GM10266 (cell line): ENCODE results near the gene CDC123.
"Not testable (repeated sequence)": the region's sequence is repeated elsewhere in the genome, so short reads cannot be mapped to it uniquely, and the experiment has no call there.

Experiments
- DNase-seq: peaks from one replicate; pipeline ENCODE4 v3.0.0; 2012; ENCODE audit errors: extremely low spot score
- TF ChIP-seq, protein P1 (sequence below): IDR thresholded peaks from 2 replicates; pipeline ENCODE4 v1.5.1; 2012; ENCODE audit warnings: mild to moderate bottlenecking, low read depth; ENCODE audit not compliant: control insufficient read depth, insufficient read depth; ENCODE audit errors: missing control alignments

Gene CDC123

DNA sequence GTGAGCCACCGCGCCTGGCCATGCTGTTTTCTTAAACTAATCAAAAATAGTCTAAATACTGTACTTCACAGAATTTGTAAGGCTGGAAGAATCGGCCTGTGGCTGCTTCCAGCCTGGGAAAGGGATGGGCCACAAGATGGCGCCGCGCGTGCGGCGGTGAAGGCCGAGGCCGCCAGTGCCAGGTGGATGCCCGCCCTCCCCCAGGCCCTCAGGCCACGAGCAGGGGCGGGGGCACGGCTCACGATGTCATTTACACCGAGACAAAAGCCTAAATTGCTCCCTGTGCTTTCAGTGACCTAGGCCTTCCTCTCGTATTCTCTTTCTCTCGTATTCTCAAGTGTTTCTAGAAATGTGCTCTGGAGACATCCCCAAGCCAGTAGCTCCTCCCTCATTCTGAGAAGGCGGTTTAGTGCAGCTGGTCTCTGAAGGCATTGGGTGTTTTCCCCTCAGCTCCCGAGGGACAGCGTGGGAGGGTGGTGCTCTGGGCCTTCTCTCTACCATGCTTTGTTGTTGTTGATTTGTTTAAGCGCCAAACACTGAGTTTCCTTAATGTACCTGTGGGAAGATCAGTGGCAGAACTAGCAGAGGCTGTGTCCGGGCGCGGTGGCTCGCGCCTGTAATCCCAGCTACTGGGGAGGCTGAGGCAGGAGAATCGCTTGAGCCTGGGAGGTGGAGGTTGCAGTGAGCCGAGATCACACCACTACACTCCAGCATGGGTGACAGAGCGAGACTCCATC lies 68.4 kb downstream of the CDC123 start:
- DNase-seq, result peak; percentile 89
- TF ChIP-seq, protein P1, sequence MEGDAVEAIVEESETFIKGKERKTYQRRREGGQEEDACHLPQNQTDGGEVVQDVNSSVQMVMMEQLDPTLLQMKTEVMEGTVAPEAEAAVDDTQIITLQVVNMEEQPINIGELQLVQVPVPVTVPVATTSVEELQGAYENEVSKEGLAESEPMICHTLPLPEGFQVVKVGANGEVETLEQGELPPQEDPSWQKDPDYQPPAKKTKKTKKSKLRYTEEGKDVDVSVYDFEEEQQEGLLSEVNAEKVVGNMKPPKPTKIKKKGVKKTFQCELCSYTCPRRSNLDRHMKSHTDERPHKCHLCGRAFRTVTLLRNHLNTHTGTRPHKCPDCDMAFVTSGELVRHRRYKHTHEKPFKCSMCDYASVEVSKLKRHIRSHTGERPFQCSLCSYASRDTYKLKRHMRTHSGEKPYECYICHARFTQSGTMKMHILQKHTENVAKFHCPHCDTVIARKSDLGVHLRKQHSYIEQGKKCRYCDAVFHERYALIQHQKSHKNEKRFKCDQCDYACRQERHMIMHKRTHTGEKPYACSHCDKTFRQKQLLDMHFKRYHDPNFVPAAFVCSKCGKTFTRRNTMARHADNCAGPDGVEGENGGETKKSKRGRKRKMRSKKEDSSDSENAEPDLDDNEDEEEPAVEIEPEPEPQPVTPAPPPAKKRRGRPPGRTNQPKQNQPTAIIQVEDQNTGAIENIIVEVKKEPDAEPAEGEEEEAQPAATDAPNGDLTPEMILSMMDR, result peak; percentile 88

DNA sequence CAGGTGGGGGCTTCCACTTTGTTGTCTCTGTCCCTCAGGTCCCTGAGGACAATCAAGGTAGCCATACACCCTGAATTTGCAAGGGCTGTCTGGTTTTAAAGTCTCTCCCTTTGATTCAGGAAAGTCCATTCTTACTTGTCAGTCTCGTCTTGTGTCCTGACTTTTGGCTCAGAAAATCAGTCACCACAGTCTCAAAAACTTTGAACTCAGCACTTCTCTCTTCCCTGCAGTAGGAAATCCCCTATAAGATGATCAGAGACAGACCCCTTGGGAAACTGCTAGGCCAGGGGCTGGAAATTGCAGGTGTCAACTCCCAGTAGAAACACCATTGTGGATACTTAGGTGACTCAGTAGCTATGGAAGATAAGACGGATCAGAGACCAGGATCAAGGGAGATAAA lies 73.1 kb downstream of the CDC123 start:
- no peak for DNase-seq
- TF ChIP-seq, protein P1, result no peak

DNA sequence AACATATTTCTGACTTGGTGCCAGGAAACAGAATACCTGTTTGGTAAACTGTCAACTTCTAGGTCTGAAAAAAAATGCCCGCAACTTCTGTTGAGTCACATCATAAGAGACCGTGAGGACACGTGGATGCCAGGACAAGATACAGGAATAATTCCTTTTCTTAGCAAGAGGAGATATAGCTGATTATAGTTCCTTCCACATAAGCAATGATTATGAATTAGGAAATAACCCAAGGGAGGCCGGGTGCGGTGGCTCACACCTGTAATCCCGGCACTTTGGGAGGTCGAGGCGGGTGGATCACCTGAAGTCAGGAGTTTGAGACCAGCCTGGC lies 75.2 kb downstream of the CDC123 start:
- DNase-seq, result no peak
- TF ChIP-seq, protein P1, result no peak

DNA sequence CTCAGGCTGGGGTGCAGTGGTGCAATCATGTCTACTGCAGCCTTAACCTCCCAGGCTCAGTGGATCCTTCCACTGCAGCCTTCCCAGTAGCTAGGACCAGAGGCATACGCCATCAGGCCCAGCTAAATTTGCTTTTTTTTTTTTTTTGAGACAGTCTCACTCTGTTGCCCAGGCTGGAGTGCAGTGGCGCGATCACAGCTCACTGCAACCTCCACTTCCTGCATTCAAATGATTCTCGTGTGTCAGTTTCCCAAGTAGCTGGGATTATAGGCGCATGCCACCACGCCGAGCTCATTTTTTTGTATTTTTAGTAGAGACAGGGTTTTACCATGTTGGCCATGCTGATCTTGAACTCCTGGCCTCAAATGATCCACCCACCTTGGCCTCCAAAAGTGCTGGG lies 81.9 kb downstream of the CDC123 start:
- not testable (repeated sequence) for DNase-seq

DNA sequence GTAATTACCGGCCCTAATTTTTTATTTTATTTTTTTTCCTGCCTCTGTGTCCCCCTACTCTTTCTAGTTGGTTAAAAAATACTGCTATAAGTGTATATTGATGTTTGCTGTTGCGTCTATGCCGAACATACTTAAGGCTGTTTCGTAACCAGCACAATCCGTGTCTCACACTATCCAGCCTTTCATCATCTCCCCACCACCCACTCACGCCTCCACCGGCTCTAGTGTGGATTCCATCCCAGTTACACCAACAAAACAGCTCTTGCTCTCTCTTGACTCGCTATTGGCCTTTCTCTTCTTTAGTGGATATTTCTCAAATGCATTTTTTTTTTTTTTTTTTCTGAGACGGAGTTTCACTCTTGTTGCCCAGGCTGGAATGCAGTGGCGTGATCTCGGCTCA lies 83.3 kb downstream of the CDC123 start:
- DNase-seq, result no peak
- TF ChIP-seq, protein P1, result no peak

DNA sequence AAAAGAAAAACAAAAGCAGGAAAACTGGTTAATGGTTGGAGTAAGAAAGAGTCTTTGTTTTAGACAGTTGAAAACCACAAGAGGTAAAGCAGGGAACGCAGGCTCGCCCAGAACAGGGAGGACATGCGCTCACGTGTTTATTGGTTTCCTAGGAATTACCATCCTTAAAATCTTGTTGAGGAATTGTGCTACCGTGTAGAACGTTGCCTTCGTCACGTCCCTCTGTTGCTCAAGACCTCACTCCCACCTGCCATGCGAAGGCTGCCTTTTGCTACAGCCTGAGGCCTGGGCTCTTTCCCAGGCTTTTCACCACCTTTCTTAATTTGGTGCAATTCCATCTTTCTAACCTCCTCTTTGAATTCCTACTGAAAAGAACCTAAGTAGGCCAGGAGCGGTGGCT lies 91.8 kb downstream of the CDC123 start:
- TF ChIP-seq, protein P1, result no peak
- DNase-seq, result no peak

DNA sequence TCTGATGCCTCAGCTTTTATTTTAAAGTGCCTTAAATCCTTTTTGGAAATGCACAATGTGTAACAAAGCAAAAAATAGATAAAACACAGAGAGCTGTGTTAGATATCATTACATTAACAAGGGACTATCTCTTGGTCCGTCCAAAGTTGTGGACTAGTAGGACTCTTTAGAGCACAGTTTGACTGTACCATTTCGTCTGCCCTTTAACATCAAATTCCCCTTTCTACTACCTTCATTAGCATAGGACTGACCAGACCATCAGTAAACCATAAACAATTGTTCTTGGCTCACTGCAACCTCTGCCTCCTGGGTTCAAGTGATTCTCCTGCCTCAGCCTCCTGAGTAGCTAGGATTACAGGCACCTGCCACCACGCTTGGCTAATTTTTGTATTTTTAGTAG lies 101.8 kb downstream of the CDC123 start:
- not testable (repeated sequence) for DNase-seq

DNA sequence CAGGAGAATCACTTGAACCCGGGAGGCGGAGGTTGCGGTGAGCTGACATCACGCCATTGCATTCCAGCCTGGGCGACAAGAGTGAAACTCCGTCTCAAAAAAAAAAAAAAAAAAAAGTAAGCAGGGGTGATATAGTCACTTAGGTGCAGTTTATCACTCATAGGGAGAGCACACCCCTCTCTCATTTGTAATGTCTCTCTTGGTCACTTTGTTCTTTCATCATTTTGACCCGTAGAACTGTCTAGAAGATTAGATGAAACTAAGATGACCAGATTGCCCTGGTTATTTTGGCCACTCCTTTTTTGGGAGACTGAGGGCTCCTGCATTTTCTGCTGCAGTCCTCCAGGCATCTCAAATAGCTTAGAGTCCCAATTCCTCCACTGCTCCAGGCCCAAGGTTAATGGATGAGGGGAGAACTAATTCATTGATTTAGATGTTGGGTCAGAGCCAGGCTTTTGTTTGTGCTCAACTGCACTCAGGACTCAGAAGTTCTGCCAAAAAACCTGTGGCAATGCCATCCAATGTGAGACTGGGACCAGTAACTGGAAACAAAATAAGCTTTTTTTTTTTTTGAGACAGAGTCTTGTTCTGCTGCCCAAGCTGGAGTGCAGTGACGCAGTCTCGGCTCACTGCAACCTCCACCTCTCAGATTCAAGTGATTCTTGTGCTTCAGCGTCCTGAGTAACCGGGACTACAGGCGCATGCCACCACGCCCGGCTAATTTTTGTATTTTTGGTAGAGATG lies 103.4 kb downstream of the CDC123 start:
- TF ChIP-seq, protein P1, result no peak
- DNase-seq, result no peak
